HG03571 (cell line): ENCODE results near the gene CERS6.

ENCODE experiments used
- ATAC-seq: cut with Tn5 transposase; IDR thresholded peaks from one replicate; pipeline ENCODE4 v1.9.1; 2021; ENCODE audit not compliant: unreplicated experiment

Gene CERS6

DNA sequence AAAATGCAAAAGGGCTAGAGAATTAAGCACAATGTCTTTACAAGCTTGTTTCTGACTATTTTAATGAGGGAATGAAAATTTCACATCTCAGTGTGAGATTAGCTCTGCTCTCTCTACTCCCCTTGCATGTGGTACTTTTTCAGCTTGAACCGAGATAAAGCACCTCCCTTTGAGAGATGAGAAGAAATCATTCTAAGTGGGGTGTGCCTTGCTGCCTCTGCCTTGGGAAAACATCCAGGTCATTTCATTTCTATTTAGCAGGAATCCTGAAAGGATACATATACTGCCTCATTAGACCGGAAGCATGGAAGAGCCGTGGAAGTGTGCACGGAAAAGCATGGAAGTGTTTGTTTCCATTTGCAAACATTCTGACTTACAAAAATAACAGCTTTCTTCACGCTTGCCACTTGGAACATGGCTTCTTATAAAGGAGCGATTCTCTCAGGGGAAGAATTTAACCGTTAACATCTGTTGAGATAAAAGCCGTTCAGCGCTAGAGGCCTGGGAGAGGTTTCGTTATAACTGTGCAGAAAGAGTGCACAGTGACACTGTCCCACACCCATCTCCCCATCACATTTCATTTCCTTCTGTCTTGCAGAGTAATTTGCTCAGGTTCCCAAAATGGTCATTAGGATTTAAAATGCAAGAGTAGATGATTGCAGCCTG, 363.1 kb downstream of the CERS6 start:
- ATAC-seq = no peak

DNA sequence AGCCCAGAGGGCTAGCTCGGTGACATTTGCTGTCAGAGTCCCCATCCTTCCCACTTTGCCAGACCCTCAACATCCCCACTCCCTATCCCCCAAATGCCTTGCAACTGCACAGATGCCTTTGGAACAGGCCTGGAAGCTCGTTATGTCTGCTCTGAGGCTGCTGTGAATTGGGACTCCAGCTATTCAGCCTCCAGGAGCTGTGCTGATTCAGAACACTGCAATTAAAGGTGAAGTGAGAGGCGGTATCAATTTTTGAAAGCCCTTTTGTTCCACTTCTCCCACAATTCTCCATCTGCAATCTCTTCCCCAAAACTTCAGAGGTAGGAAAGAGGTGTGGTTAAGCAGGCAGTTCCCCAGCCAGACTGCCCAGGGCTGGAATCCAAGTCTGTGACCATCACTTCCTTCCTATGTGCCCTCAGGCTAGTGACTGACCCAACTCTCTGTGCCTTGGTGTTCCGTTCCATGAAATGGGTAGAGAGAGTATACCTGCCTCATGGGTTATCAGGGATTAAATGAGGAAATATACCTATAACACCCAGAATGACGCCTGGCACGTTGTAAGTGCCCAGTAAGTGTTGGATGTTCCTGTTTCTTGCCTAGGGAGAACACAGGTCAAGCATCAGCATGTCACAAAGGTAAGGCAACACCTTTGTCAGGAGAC, 363.9 kb downstream of the CERS6 start:
- no peak for ATAC-seq

DNA sequence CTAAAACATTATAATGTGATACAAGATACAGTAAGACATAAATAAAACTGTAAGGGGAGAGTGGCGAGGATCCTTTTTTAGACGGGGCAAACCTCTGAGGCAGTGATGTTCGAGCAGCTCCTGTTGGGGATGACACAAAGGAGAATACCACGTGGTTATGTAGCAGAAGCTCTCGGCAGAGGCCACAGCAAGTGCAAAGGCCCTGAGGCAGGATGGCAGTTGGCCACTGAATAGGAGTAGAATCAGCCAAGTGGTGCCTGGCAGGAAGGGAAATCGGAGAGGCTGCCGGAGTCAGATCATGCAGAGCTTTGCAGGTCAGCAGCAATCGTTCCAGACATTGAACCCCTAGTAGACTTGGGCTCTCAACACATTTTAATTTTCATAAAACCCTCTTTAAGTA, 365.5 kb downstream of the CERS6 start:
- no peak for ATAC-seq

DNA sequence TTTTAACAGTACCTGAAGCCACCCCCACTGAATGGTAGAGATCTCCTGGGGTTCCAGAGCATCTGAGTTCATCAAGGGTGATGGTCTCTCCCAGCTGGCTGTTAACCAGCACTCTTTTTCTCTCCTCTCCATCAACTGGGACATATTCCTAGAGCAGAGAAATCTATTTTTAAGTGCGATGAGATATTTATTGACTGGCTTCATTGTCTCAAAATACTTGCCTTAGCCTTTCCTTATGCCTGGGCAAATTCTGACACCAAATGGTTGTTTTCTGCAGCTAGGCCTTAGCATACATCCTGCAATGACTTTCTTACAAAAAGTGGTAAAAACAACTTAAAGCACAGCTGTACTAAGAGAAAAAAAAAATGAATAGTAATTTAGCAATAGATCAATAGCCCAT, 365.9 kb downstream of the CERS6 start:
- ATAC-seq = no peak
